Measurements from ENCODE around the gene ZNF281.

DNA sequence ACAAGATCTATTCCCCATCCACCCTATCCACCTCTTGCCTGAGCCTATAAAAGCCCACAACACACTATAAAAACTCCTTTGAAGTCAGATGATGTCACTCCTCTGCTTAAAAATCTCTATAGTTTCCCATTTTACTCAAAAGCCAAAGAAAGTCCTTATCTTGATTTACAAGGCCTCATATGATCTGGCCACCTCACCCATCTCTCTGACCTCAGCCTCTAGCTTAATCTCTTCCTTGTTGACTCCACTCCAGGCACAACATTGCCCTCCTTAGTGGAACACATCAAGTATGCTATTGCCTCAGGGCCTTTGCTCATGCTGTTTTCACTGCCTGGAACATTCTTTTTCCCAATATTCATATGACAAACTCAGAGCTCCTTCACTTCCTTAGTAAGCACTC is 33.3 kb downstream of the ZNF281 start:
- TF ChIP-seq, protein P1, sequence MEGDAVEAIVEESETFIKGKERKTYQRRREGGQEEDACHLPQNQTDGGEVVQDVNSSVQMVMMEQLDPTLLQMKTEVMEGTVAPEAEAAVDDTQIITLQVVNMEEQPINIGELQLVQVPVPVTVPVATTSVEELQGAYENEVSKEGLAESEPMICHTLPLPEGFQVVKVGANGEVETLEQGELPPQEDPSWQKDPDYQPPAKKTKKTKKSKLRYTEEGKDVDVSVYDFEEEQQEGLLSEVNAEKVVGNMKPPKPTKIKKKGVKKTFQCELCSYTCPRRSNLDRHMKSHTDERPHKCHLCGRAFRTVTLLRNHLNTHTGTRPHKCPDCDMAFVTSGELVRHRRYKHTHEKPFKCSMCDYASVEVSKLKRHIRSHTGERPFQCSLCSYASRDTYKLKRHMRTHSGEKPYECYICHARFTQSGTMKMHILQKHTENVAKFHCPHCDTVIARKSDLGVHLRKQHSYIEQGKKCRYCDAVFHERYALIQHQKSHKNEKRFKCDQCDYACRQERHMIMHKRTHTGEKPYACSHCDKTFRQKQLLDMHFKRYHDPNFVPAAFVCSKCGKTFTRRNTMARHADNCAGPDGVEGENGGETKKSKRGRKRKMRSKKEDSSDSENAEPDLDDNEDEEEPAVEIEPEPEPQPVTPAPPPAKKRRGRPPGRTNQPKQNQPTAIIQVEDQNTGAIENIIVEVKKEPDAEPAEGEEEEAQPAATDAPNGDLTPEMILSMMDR (IDR thresholded peaks at IDR 0.05 in 2 of 3, conservative IDR thresholded peaks at IDR 0.05 in 1 of 3; ENCODE audit: borderline replicate concordance in 1 of 3, insufficient read depth in 1 of 3, low read depth in 2 of 3, low read length in 2 of 3), result no peak
- TF ChIP-seq ZFX (IDR thresholded peaks at IDR 0.05) (no peak), POLR2A (IDR thresholded peaks at IDR 0.05; ENCODE audit: borderline replicate concordance, extremely low read depth, insufficient read depth, insufficient read length) (no peak), POLR2AphosphoS5 (IDR thresholded peaks at IDR 0.05; ENCODE audit: low read depth, low read length) (no peak), FOSL1 (IDR thresholded peaks at IDR 0.05; ENCODE audit: low read depth) (no peak), JUND (IDR thresholded peaks at IDR 0.05) (no peak), EGR1 (IDR thresholded peaks at IDR 0.05; ENCODE audit: low read depth) (no peak), EZH2phosphoT487 (IDR thresholded peaks at IDR 0.05; ENCODE audit: borderline replicate concordance) (no peak), ZNF274 (IDR thresholded peaks at IDR 0.05; ENCODE audit: low read depth, low read length) (no peak)
- TF ChIP-seq, protein P2, sequence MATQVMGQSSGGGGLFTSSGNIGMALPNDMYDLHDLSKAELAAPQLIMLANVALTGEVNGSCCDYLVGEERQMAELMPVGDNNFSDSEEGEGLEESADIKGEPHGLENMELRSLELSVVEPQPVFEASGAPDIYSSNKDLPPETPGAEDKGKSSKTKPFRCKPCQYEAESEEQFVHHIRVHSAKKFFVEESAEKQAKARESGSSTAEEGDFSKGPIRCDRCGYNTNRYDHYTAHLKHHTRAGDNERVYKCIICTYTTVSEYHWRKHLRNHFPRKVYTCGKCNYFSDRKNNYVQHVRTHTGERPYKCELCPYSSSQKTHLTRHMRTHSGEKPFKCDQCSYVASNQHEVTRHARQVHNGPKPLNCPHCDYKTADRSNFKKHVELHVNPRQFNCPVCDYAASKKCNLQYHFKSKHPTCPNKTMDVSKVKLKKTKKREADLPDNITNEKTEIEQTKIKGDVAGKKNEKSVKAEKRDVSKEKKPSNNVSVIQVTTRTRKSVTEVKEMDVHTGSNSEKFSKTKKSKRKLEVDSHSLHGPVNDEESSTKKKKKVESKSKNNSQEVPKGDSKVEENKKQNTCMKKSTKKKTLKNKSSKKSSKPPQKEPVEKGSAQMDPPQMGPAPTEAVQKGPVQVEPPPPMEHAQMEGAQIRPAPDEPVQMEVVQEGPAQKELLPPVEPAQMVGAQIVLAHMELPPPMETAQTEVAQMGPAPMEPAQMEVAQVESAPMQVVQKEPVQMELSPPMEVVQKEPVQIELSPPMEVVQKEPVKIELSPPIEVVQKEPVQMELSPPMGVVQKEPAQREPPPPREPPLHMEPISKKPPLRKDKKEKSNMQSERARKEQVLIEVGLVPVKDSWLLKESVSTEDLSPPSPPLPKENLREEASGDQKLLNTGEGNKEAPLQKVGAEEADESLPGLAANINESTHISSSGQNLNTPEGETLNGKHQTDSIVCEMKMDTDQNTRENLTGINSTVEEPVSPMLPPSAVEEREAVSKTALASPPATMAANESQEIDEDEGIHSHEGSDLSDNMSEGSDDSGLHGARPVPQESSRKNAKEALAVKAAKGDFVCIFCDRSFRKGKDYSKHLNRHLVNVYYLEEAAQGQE (IDR thresholded peaks at IDR 0.05; ENCODE audit: low read depth), result no peak
- TF ChIP-seq, protein P3, sequence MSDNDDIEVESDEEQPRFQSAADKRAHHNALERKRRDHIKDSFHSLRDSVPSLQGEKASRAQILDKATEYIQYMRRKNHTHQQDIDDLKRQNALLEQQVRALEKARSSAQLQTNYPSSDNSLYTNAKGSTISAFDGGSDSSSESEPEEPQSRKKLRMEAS (IDR thresholded peaks at IDR 0.05), result no peak
- TF ChIP-seq, protein P4, sequence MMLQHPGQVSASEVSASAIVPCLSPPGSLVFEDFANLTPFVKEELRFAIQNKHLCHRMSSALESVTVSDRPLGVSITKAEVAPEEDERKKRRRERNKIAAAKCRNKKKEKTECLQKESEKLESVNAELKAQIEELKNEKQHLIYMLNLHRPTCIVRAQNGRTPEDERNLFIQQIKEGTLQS (IDR thresholded peaks at IDR 0.05), result no peak

All from HCT116 (cell line).